Esophagus squamous epithelium (tissue), 5 donors: ENCODE data around the gene IL1B. TPM values are rescaled to one million over a fixed set of nuclear protein-coding genes. Genes with fewer than 3 reads are reported as not detected.
A peak's percentile ranks its signal among the peaks of the same experiment; 100 is the strongest.

Source experiments
- DNase-seq: peaks from one replicate; lab custom pipeline; 2025; lab: John Stamatoyannopoulos, UW
- H3K27ac ChIP-seq, 4 donors: fragments of 200-600 bp; sonication (generic); one replicate each; pipeline ENCODE4 v1.5.1; 2016 to 2019; ENCODE audit warnings: mild to moderate bottlenecking in 1 of 4
- H3K27me3 ChIP-seq, 4 donors: fragments of 200-600 bp; sonication (generic); 1 replicate in 3 of 4; 2 replicates in 1 of 4; pipeline versions ENCODE4 v1.5.1 to v1.6.0; 2017 to 2021; ENCODE audit warnings: antibody characterized with exemption in 1 of 4
- H3K36me3 ChIP-seq, 3 donors: fragments of 200-600 bp; sonication (generic); one replicate each; pipeline ENCODE4 v1.5.1; 2016 to 2019
- H3K4me1 ChIP-seq, 3 donors: fragments of 200-600 bp; sonication (generic); one replicate each; pipeline ENCODE4 v1.5.1; 2017 to 2019
- H3K4me3 ChIP-seq, 4 donors: fragments of 200-600 bp; sonication (generic); 1 replicate in 3 of 4; 2 replicates in 1 of 4; pipeline ENCODE4 v1.5.1; 2016 to 2019; ENCODE audit warnings: mild to moderate bottlenecking in 2 of 4, moderate library complexity in 1 of 4
- H3K9me3 ChIP-seq, 3 donors: fragments of 200-600 bp; sonication (generic); one replicate each; pipeline ENCODE4 v1.5.1; 2016 to 2019
- POLR2A ChIP-seq, 4 donors: fragments of 450-650 bp; IDR thresholded peaks; one replicate each; pipeline ENCODE4 v1.6.1; 2017; ENCODE audit warnings: antibody characterized with exemption in 4 of 4, mild to moderate bottlenecking in 4 of 4, moderate library complexity in 3 of 4
- whole genome bisulfite sequencing, 2 donors: methylation state at CpG; one replicate each; pipeline ENCODE4 v1.1.5; 2018; 5-methylcytosine and 5-hydroxymethylcytosine counted together
- intact Hi-C: fragments of 100-400 bp; cut with DNase I; formaldehyde crosslinking; loops from one replicate; pipeline ENCODE4 v1.15.0; 2022
- total RNA-seq, 4 donors: library from RNA; depleted of rRNA; stranded (reverse); fragments of >200 nt; gene quantifications; one replicate each; pipeline ENCODE4 v1.1.0, GENCODE V29; 2016
- TF ChIP-seq, protein P1 (sequence below), 6 experiments: fragments of 450-650 bp in 4 of 6; fragments of 200-600 bp in 2 of 6; sonication (generic) in 2 of 6; IDR thresholded peaks; one replicate each; pipeline ENCODE4 v1.5.1; 2016 to 2019; ENCODE audit warnings: antibody characterized with exemption in 6 of 6, mild to moderate bottlenecking in 4 of 6, moderate library complexity in 4 of 6
- donor health status: DM: yes; HTN: yes; CAD: no.

The IL1B gene
- total RNA-seq, 4 donors from 2014 or later = 1.3 to 16.5 (median 4.4) TPM

DNA sequence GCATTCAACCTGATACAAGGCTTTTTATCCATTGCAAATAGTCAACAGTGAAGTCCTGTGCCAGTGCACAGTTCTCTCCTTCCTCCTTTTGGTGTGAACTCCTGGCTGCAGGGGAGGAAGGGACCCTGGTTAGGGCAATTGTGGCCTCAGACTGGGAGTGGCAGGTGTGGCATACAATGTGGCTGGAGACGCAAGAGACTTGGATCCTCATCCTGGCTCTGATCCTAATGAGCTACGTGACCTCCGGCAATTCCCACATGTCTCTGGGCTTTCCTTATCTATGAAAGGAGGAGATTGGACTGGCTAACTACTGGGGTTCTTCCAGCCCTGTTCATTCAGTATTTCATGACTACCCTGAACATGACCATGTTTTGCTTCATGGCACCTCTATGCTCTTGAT is 41.7 kb downstream of the IL1B start:
- intact Hi-C loops = no loop called here
- peak overlapping the region; percentile 75 to 86 (median 77) for H3K27ac ChIP-seq

DNA sequence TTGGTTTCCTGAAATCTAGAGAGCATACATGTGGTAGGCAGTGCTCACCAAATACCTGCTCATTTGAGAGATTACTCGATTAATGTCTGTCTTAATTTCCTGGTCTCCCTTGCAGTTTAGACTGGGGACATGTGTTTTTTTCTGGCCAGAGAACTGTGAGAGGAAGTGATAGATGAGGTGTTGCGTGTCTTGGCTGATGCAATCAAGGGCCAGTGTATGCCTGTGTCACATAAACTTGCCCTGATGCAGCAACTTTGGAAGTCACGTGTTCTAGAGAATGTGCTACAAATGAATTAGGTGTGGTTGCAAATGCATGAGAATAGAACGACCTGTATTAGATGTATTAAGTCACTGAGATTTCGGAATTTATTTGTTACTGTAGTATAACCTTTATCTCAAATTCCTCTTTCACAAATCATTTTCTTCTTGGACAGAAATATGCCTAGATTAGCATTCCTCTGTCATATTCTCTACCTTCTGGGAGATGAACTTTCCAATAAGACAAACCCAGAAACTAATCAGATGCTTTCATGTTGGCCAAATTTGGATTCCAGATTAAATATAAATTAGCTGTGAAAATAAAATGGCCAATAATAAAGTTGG is 42.3 kb downstream of the IL1B start:
- Histone ChIP-seq H3K27ac (peak overlapping the region; percentile 76 to 86 (median 82)), H3K27me3 (no peaks in the 10 kb centered on the region), H3K9me3 (no peaks in the 10 kb centered on the region), H3K36me3 (no peaks in the 10 kb centered on the region), H3K4me3 (no peak overlapping the region), H3K4me1 (peaks cover 0 to 56% (median 21%) of the 10 kb centered on the region in 3 donors)
- TF ChIP-seq, protein P1, sequence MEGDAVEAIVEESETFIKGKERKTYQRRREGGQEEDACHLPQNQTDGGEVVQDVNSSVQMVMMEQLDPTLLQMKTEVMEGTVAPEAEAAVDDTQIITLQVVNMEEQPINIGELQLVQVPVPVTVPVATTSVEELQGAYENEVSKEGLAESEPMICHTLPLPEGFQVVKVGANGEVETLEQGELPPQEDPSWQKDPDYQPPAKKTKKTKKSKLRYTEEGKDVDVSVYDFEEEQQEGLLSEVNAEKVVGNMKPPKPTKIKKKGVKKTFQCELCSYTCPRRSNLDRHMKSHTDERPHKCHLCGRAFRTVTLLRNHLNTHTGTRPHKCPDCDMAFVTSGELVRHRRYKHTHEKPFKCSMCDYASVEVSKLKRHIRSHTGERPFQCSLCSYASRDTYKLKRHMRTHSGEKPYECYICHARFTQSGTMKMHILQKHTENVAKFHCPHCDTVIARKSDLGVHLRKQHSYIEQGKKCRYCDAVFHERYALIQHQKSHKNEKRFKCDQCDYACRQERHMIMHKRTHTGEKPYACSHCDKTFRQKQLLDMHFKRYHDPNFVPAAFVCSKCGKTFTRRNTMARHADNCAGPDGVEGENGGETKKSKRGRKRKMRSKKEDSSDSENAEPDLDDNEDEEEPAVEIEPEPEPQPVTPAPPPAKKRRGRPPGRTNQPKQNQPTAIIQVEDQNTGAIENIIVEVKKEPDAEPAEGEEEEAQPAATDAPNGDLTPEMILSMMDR (IDR thresholded peaks at IDR 0.05) = no peak
- no peak for TF ChIP-seq POLR2A (IDR thresholded peaks at IDR 0.05)
- intact Hi-C loops = no loop called here
- 16 to 24% methylated on average over 5 of the region's 5 CpGs for WGBS, 2 donors
- peak; percentile 35 for DNase-seq

More for the DNA sequence above, 41.7 kb downstream of the IL1B start:
- TF ChIP-seq POLR2A (IDR thresholded peaks at IDR 0.05) = no peak
- TF ChIP-seq, protein P1 (IDR thresholded peaks at IDR 0.05) = no peak
- peaks cover 0 to 56% (median 21%) of the 10 kb centered on the region in 3 donors for H3K4me1 ChIP-seq
- no peaks in the 10 kb centered on the region for H3K9me3 ChIP-seq
- H3K4me3 ChIP-seq = no peak overlapping the region
- H3K36me3 ChIP-seq = no peaks in the 10 kb centered on the region
- H3K27me3 ChIP-seq = no peaks in the 10 kb centered on the region
- 0 to 56% methylated on average over 2 to 3 of the region's 3 CpGs for WGBS, 2 donors
- DNase-seq = no peak

DNA sequence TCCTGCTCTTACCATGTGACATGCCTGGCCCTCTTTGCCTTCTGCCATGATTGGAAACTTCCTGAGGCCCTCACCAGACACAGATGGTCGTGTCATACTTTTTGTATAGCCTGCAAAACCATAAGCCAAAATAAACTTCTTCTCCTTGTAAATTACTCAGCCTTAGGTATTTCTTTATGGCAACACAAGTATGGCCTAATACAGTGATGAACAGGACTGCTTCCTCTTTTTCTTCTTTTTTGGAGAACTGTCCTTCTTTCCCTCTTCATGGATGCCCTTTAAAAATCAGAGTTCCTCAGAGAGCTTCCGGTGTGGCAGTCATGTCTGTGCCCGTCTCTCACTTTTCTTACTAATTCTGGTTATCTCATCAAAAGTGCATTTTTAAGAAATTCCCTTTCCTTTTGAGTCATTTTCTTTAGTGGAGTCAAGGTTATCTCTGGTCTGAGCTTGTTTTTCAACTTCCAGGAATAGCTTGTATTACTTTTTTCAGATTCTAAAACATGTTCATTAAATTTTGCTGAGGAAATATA is 43.1 kb downstream of the IL1B start:
- intact Hi-C loops = no loop called here
- TF ChIP-seq, protein P1 (IDR thresholded peaks at IDR 0.05) = no peak
- TF ChIP-seq POLR2A (IDR thresholded peaks at IDR 0.05) = no peak
- no peaks in the 10 kb centered on the region for H3K36me3 ChIP-seq
- peak overlapping the region; percentile 44 to 86 (median 80) for H3K27ac ChIP-seq
- 22 to 27% methylated on average over 3 of the region's 3 CpGs for WGBS, 2 donors
- H3K27me3 ChIP-seq = no peaks in the 10 kb centered on the region
- no peaks in the 10 kb centered on the region for H3K9me3 ChIP-seq
- H3K4me3 ChIP-seq = no peak overlapping the region
- H3K4me1 ChIP-seq = peaks cover 0 to 61% (median 21%) of the 10 kb centered on the region in 3 donors
- no peak for DNase-seq

DNA sequence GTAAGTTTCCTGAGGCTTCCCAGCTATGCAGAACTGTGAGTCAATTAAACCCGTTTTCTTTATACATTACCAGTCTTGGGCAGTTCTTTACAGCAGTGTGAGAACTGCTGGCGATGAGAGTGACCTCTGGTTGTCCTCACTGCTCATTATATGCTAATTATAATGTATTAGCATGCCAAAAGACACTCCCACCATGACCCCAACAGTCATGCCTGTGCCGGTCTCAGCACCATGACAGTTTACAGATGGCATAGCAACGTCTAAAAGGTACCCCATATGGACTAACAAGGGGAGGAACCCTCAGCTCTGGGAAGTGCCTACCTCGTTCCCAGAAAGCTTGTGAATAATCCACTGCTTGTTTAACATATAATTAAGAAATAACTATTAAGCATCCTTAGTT is 44.2 kb downstream of the IL1B start:
- H3K36me3 ChIP-seq = no peaks in the 10 kb centered on the region
- intact Hi-C loops = no loop called here
- WGBS, 2 donors = 77 to 82% methylated on average over 4 to 5 of the region's 5 CpGs

More for the DNA sequence above, 44.2 kb downstream of the IL1B start:
- peaks cover 0 to 65% (median 21%) of the 10 kb centered on the region in 3 donors for H3K4me1 ChIP-seq
- no peak overlapping the region for H3K4me3 ChIP-seq
- H3K27me3 ChIP-seq = no peaks in the 10 kb centered on the region
- H3K9me3 ChIP-seq = no peaks in the 10 kb centered on the region
- TF ChIP-seq, protein P1 (IDR thresholded peaks at IDR 0.05) = no peak
- TF ChIP-seq POLR2A (IDR thresholded peaks at IDR 0.05) = no peak
- no peak for DNase-seq
- H3K27ac ChIP-seq = peak overlapping the region in 1 of 4 donors; percentile 86
